LoVo (cell line): ENCODE results near the gene ZFYVE28.

Experiments used
- DNase-seq: peaks from one replicate; pipeline ENCODE4 v3.0.0-alpha.2; 2016; ENCODE audit warnings: low spot score

ZFYVE28 gene

GRCh38 chr4:2331519-2332200, 86.8 kb downstream of the ZFYVE28 start:
- no peak for DNase-seq

GRCh38 chr4:2331043-2331420, 87.4 kb downstream of the ZFYVE28 start:
- DNase-seq: no peak

GRCh38 chr4:2330091-2331042, 88.1 kb downstream of the ZFYVE28 start:
- DNase-seq: peak; percentile 61

- DNase-seq: no peak
Observed at GRCh38 chr4:2327579-2327978, 90.9 kb downstream of the ZFYVE28 start.

- DNase-seq: no peak
Observed at GRCh38 chr4:2324891-2325290, 93.6 kb downstream of the ZFYVE28 start.

- no peak for DNase-seq
Observed at GRCh38 chr4:2322841-2323240, 95.6 kb downstream of the ZFYVE28 start.

- DNase-seq: no peak
Observed at GRCh38 chr4:2322227-2322626, 96.2 kb downstream of the ZFYVE28 start.

GRCh38 chr4:2321279-2322196, 96.9 kb downstream of the ZFYVE28 start:
- no peak for DNase-seq

- no peak for DNase-seq
Observed at GRCh38 chr4:2320746-2321145, 97.7 kb downstream of the ZFYVE28 start.

GRCh38 chr4:2320152-2320551, 98.3 kb downstream of the ZFYVE28 start:
- no peak for DNase-seq

GRCh38 chr4:2318885-2319284, 99.6 kb downstream of the ZFYVE28 start:
- DNase-seq: no peak

- no peak for DNase-seq
Observed at GRCh38 chr4:2318476-2318875, 100.0 kb downstream of the ZFYVE28 start.

- DNase-seq: no peak
Observed at GRCh38 chr4:2313366-2313765, 105.1 kb downstream of the ZFYVE28 start.

GRCh38 chr4:2306773-2307410, 111.6 kb downstream of the ZFYVE28 start:
- no peak for DNase-seq

- no peak for DNase-seq
Observed at GRCh38 chr4:2305766-2306501, 112.5 kb downstream of the ZFYVE28 start.

GRCh38 chr4:2304877-2305561, 113.4 kb downstream of the ZFYVE28 start:
- no peak for DNase-seq

- no peak for DNase-seq
Observed at GRCh38 chr4:2304321-2304876, 114.0 kb downstream of the ZFYVE28 start.

GRCh38 chr4:2303686-2304320, 114.6 kb downstream of the ZFYVE28 start:
- no peak for DNase-seq

- DNase-seq: no peak
Observed at GRCh38 chr4:2303121-2303685, 115.2 kb downstream of the ZFYVE28 start.
